ENCODE data around the gene FAM171A2. TPM values are rescaled to one million over a fixed set of nuclear protein-coding genes. Genes with fewer than 3 reads are reported as not detected.

The FAM171A2 gene
- total RNA-seq, 1 donor from 2014 or later: 81.3 TPM

GRCh38 chr17:44383861-44384260 is 20.2 kb upstream of the FAM171A2 start:
- H3K27me3 Mint-ChIP-seq (ENCODE audit: unreplicated experiment): peaks cover 8% of the 10 kb centered on the region
- no peak for DNase-seq
- H3K27ac Mint-ChIP-seq (ENCODE audit: unreplicated experiment): no peak overlapping the region
- no peak for TF ChIP-seq CTCF (IDR thresholded peaks at IDR 0.05; ENCODE audit: partially characterized antibody, unreplicated experiment)
- no peaks in the 10 kb centered on the region for H3K4me1 Mint-ChIP-seq (ENCODE audit: low read depth, unreplicated experiment)
- H3K9me3 Mint-ChIP-seq (ENCODE audit: unreplicated experiment): peaks cover 3% of the 10 kb centered on the region
- no peaks in the 10 kb centered on the region for H3K36me3 Mint-ChIP-seq (ENCODE audit: unreplicated experiment)
- H3K4me3 Mint-ChIP-seq (ENCODE audit: unreplicated experiment): no peak overlapping the region

GRCh38 chr17:44383363-44383762 is 19.7 kb upstream of the FAM171A2 start:
- DNase-seq: no peak
- Mint-ChIP-seq H3K27ac (ENCODE audit: unreplicated experiment) (no peak overlapping the region), H3K4me3 (ENCODE audit: unreplicated experiment) (no peak overlapping the region), H3K4me1 (ENCODE audit: low read depth, unreplicated experiment) (no peaks in the 10 kb centered on the region), H3K27me3 (ENCODE audit: unreplicated experiment) (peaks cover 10% of the 10 kb centered on the region), H3K9me3 (ENCODE audit: unreplicated experiment) (peaks cover 2% of the 10 kb centered on the region), H3K36me3 (ENCODE audit: unreplicated experiment) (no peaks in the 10 kb centered on the region)
- TF ChIP-seq CTCF (IDR thresholded peaks at IDR 0.05; ENCODE audit: partially characterized antibody, unreplicated experiment): no peak

- H3K36me3 Mint-ChIP-seq (ENCODE audit: unreplicated experiment): no peaks in the 10 kb centered on the region
These were observed 19.3 kb upstream of the FAM171A2 start for GRCh38 chr17:44382917-44383316.

DNA sequence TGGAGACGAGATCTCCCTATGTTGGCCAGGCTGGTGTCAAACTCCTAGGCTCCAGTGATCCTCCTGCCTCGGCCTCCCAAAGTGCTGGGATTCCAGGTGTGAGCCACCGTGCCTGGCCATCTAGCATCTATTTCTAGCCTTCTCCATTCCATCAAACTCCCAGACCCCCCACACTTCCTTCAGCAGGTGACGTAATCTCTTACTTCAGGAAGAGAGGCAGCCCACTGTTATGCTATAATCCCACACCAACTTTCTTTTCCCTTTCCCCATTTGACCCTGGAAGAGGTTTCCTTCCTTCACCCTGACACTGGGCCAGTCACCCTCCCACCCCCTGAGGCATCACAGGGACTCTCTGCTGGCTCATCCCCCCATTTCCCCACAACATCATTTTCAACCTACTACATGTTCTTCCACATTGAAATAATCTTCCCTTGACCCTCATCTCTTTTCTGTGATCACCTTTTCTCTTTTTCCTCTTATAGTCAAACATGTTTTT is 18.2 kb upstream of the FAM171A2 start:
- peaks cover 2% of the 10 kb centered on the region for H3K9me3 Mint-ChIP-seq (ENCODE audit: unreplicated experiment)
- no peak overlapping the region for H3K4me3 Mint-ChIP-seq (ENCODE audit: unreplicated experiment)
- H3K4me1 Mint-ChIP-seq (ENCODE audit: low read depth, unreplicated experiment): no peaks in the 10 kb centered on the region
- H3K27me3 Mint-ChIP-seq (ENCODE audit: unreplicated experiment): peaks cover 10% of the 10 kb centered on the region
- H3K27ac Mint-ChIP-seq (ENCODE audit: unreplicated experiment): no peak overlapping the region
- TF ChIP-seq CTCF (IDR thresholded peaks at IDR 0.05; ENCODE audit: partially characterized antibody, unreplicated experiment): no peak
- H3K36me3 Mint-ChIP-seq (ENCODE audit: unreplicated experiment): no peaks in the 10 kb centered on the region
- no peak for DNase-seq

More at GRCh38 chr17:44382917-44383316, 19.3 kb upstream of the FAM171A2 start:
- TF ChIP-seq CTCF (IDR thresholded peaks at IDR 0.05; ENCODE audit: partially characterized antibody, unreplicated experiment): no peak
- Mint-ChIP-seq H3K27ac (ENCODE audit: unreplicated experiment) (no peak overlapping the region), H3K27me3 (ENCODE audit: unreplicated experiment) (peaks cover 10% of the 10 kb centered on the region), H3K4me3 (ENCODE audit: unreplicated experiment) (no peak overlapping the region), H3K9me3 (ENCODE audit: unreplicated experiment) (peaks cover 2% of the 10 kb centered on the region), H3K4me1 (ENCODE audit: low read depth, unreplicated experiment) (no peaks in the 10 kb centered on the region)
- no peak for DNase-seq

DNA sequence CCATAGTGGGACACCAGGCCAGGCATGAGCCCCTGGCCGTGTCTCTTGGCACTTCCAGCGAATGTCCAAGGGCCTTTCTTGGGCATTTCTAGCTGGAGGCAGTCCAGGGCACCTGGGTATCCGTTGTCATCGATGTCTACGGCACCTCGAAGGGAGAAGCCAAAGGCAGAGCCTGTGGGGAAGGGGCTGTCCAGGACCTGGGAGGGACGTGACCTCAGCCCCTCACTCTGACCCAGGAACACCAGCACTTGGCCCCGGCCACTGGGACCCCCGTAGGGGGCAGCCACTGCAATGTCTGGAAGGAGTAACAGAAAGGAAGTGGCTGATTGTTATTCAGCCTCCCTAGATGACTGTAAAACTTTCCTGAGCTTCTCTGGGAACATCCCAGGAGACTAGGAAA is 17.1 kb upstream of the FAM171A2 start:
- H3K36me3 Mint-ChIP-seq (ENCODE audit: unreplicated experiment): no peaks in the 10 kb centered on the region
- H3K27me3 Mint-ChIP-seq (ENCODE audit: unreplicated experiment): peaks cover 5% of the 10 kb centered on the region
- peaks cover 3% of the 10 kb centered on the region for H3K9me3 Mint-ChIP-seq (ENCODE audit: unreplicated experiment)
- no peak overlapping the region for H3K4me3 Mint-ChIP-seq (ENCODE audit: unreplicated experiment)
- no peak overlapping the region for H3K27ac Mint-ChIP-seq (ENCODE audit: unreplicated experiment)
- H3K4me1 Mint-ChIP-seq (ENCODE audit: low read depth, unreplicated experiment): no peaks in the 10 kb centered on the region
- DNase-seq: no peak
- no peak for TF ChIP-seq CTCF (IDR thresholded peaks at IDR 0.05; ENCODE audit: partially characterized antibody, unreplicated experiment)

Measured in glutamatergic neuron (in vitro differentiated cells).